NCI-H1417 treated with DMSO at 0.1 percent for 48 hours (cell line): Measurements from ENCODE around the gene EPHB1.

Experiments used
- DNase-seq: peaks from one replicate; lab custom pipeline; 2025; lab: John Stamatoyannopoulos, UW

The EPHB1 gene

DNA sequence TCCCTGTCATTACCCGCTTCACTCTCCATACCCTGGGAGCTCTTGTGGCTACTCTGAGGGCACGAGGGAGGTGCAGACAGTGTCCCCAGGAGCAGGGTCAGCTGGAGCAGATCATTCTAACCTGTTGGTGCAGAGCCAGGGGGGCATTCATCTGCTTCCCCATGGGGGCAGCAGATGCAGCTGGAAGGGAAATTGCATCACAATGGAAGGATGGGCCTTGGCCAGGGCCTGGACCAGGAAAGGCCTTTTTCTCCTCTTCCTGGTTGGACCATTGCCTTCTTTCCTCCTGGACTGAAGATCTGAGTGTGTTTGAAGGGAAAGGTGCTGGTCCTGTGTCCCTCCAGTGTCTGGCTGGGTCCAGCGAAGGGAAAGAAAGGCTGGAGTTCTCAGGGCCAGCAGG is 55.7 kb downstream of the EPHB1 start:
- DNase-seq: no peak

DNA sequence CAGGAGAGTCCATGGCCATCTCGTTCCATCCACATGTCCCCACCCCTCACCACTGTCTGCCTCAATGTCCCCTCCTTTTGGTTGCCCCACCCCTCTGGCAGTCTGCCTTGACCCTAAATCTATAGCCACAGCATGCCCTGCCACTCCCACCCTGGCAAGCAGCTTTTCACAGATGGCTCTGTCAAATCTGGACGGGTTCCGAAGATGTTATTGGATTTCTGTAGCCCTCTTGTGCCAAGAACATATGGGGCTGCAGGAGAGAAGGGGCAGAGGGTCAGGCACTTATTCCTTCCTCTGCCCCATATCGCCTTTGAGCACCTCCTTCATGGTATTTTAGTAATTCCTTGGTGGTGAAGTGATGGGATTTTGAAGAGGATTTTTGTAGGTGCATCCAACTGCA is 57.1 kb downstream of the EPHB1 start:
- DNase-seq: no peak

DNA sequence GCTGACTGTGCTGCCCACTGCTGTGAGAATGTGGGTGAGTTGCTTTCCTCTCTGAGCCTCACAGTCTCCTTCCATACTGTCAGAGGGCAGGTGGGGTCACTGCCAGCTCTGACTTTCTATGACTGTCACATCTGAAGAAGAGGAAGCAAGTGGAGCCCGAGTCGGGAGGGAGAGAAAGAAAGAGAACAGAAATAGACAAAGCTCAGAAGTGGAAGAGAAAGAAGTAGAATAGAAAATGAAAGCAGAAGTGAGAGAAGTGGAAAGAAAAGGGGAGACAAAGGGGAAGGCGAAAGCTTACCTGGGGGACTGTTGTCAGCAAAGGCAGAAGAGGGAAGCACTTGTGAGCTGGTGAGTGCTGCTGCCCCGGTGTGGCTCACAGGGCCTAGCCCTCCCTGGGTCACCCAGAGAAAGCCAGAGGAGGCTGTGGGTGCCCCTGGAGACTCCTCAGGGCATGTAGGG is 57.9 kb downstream of the EPHB1 start:
- no peak for DNase-seq

DNA sequence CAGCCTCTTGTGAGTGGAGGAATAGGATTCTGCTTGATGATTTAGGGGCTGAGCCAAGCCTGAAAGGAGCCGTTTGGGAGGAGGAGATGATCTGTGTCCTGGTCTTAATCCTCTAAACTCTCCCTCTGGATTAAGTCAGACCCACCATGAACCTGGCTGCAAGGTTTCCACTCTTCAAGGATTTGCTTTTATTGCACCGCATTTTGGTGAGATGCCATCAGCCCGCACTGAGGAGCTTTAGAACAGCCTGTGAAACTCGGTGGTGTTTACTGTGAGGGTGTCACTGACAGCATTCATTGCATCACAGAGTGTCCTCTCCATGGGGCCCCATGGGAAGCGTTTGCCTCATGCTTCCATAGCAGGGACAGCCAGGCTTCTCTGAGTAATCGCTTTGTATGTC is 59.2 kb downstream of the EPHB1 start:
- no peak for DNase-seq

DNA sequence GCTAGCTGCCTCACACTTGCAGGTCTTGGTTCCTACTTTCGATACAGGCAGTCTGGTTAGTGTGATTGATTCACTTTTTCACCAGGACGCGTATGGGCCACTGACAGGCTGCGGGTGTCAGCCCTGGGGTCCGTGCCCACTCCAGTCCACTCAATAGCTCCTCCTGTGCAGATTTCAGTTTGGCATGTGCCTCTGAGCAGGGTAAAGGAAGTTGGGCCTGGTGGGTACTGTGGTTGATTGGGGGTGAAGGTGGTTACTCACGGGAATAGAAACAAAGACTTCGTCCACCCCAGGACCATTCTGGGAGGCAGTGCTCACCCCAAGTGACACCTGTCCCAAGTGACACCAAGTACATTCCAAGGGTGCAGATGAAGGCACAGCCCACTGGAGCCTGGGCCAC is 62.3 kb downstream of the EPHB1 start:
- DNase-seq: no peak

DNA sequence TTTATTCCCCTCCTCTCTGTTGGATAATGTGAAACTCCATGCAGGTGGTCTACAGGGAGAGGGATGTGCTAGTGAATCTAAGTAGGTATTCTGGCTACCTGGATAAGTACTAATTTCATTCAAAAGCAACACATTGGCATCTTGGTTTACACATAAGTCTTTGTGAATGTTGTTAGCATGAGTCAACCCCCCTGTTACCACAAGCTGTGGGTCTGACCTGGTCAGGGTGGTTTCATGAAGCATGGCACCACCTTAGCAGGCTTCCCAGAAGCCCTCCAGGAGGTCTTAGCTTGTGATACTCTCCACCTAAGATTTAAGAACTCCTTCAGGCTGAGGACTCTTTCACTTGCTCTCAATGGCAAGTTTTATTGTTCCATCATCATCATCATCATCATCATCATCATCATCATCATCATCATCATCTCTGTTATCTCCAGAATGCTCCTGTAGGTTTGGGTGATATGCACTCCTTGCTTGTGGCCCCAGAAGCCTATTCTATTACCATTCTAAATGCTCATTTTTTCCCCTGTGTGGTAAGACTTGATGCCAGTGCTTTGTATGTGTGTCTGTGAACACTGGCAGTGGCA is 62.8 kb downstream of the EPHB1 start:
- DNase-seq: no peak

DNA sequence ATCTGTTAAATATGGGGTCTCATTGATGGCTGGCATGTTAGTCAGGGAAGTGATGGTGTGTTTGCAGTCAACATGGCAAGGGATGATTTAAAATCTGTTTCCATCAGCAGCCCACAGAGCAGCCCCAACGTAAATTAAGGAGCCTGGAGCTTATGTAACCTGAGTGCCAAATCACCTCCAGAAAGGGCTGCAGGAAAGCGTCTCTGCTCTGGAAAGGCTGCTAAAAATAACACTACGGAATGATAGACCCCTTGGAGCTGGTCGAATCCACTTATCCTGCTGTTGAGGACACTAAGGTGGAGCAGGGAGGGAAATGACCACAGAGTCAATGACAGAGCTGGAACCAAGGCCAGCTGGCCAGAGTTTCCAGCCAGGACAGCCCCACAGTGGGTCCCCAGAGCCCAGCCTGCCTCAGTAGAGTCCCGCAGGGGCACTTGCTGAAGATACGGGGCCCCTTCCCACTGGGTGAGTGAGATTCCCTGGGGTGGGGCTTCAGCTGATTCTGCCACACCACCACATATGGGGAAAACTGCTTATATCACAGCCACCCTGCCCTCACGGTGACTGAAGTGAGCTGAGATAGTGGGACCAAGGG is 63.5 kb downstream of the EPHB1 start:
- DNase-seq: no peak

DNA sequence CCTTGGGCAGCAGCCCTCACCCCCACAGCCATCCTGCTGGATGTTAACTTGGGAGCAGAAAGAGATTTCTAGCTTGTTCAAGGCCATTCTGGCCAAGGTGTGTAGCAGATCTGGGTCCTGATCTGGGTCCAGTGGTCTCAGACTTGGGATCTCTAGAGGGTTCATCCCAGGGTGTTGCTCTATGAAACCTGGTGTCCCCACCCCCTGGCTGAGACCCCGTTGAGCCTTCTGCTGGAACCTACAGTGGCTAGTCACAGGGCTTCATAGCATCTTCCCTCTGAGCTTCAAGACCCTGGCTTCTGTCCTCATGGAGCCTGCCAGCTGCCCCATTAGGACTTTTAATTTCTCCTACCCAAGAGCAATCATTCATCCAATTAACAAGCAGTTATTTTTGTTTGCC is 64.3 kb downstream of the EPHB1 start:
- DNase-seq: no peak

DNA sequence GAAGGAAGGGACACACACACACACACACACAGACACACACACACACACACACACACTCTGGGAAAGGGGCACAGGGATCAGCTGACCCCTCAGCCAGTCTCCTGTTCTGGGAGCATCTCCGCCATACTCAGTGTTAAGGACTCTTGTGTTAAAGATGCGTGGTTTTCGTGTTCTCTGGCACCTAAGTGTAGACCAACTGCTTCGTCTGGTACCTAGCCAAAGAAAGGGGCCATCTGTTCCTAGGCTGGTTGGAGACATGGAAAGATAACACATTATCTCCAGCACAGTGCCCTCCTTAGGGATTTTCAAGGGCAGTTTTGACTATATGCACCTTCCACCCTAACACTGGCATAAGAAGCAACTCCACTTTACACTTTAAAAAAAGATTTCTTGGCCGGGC is 65.1 kb downstream of the EPHB1 start:
- no peak for DNase-seq

DNA sequence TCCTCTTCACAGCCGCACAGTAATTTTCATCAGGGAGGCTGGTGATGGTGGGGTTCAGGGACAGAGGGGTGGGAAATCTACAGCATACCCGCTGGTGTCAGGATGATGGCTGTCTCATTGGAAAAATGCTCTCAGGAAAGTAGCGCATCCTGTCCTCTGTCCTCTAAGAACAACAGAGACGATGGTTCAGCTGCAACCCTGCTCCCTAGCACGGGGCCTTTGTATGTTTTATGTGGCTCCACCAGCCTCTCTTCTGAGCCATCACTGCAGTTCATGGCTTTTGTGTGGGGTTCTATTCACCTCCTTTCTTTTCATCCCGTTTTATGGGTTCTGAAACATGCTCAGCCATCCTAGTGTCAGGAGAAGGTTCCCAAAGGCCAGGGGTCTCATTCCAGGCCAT is 68.9 kb downstream of the EPHB1 start:
- DNase-seq: no peak

DNA sequence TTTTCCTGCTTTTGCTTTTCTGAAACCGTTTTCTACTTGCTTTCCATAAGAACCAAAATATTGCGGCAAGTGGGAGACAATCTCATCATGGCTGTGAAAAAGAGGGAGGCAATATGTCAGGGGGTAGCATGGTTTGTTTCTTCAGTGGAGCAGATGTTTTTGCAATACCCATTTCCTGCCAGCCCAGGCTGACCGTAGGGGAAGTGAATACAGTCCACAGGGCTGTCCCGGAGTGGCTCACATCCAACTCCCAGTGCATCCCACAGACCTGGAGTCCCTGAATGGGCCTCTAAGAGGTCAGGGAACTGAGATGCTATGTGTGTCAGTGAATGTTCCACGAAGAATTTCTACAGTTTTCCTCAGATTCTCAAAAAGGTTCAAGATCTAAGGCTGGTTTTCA is 69.6 kb downstream of the EPHB1 start:
- no peak for DNase-seq

DNA sequence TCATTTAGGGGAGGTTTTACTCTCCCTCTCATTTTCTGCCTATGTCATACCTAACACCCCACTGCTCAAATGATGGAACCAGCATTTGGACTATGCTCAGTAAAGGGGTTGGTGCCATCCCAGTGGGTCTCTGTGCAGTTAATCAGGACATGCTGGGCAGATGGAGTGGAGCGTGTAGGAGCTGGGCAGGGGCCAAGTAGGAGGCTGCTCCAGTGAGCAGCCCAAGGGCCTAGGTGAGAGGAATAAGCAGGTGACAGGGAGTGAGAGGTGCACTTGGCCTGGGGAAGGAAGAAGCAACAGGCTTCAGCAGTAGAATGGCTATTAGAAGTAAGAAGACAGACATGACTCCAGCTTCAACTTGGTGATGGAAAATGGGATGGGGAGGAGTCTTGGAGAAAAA is 72.2 kb downstream of the EPHB1 start:
- no peak for DNase-seq

DNA sequence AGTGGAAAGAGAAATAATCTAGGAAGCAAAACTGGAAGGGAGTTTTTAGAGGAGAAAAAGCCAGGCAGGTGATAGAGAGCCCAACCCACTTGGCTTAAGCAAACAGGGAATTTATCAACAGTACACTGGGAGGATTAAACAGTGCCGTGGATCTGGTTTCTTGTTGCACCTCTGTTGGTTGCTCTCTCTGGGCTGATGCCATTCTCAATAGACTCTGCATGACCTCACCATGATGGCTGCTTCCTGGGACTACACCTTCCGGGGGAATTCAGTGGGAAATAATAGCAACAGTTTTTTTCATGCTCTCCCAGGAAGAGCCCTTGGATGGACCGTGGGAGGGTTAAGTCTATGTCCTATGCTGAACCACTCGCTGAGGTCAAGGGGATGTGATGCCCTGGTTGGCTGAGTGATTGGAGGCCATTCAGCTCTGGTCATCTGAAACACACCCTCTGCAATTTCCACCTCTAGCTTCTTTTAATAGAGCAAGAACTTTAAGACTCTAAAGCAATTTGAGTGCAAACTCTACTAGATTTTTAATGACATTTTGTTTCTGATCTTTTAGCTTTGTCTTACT is 74.2 kb downstream of the EPHB1 start:
- no peak for DNase-seq

DNA sequence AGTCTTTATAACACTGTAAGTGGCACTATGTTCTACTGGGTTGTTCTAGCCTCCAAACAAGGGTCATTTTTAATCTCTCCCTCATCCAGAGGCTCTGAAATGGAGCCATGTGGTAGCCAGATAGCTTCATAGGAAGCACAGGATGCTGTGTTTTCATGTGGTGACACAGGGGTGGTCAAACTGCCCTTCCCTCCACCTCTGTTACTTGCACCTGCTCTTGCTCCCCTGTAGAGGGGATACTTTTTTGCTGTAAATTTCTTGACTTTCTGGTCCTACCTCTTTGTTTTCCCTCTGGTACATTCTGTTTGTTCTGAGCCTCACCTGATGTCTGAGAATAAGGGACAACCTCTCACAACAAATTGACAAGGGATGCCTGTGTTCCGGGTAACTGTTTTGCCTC is 76.8 kb downstream of the EPHB1 start:
- DNase-seq: no peak

DNA sequence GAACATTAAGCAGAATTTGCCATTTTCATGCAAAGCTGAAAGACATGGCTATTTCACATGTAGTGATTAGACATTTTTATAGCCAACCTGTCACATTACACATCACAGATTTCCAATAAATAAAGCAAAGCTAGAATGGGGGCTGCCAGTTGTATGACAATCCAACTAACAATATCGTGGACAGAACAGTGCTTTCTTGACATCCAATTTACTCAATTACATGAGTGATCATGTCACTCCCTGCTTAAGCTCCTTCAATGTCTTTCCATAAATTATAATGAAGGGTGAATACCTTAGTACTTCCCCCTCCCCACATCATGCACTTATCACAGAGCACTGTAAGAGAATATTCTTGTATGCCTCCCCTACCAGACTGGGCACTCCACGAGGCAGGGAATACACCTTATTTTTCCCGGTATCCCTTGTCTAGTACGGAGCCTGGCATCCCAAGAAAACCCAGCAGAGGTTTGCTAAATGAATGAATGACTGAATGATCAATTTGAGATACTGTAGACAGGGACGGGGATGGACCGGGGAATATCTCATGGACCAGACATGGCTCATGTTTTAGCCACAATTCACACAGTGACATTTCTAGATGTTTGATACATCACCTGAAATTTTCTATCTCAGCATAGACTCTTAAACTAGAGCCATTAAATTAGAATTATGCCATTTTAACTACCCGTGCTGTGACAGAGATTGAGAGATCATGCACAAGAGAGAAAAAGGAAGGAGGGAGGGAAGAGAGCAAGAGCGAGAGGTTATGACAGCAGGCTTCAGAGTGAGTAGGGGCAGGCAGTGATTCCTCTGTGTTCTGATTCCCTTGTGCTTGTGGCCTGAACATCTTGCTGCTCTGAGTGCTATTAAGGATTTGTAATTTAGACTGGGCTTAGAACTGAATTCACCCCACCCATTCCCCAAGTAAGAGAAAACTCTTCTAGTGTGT is 77.7 kb downstream of the EPHB1 start:
- no peak for DNase-seq

DNA sequence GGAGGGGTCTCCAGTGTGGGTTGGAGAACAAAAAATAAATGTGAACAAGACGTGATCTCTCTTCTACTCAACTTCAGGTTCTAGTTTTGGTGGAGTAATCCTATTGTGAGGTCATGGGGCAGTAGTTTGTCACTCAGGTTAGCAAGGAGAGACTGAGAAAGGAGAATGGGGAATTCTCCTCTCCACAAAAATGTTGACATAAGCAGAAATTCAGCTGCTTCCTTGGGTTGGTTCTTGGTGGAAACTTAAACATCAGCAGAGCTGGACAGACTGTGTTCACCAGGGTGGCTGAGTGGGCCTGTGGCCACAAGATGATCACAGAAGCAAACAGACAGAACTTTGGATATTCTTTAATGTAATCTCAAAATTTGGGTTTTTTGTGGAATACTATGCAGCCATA is 78.7 kb downstream of the EPHB1 start:
- no peak for DNase-seq

DNA sequence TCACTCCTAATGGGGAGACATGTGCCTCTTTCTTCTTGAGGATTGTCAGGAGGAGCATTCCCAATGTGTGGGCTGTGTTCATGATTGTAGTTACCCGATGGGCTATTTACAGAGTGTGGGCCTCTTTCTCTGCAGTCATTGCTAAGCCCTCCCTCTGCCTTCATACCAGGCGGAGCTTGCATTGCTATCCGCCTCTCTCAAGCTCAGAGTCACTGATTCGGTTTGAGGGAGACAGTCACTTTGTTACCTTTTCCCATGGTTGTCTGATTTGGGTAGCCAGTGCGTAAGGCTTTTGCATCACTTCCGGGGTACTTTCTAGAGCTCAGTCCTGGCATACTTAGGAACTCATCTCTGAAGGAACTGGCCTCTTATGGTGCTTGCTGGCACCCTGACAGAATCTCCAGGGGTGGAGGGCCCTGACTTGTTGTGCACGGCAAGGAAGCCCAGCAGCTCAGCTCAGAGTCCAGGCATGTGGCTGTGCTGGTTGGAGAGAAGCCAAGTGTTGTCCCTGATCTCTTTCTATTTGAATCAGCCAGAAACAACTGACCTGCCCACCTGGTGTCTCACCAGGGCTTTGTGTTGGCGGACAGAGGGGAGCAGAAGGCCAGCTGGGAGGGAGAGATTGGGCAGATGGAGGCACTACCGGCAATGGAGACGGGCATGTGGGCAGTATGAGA is 79.8 kb downstream of the EPHB1 start:
- DNase-seq: no peak

DNA sequence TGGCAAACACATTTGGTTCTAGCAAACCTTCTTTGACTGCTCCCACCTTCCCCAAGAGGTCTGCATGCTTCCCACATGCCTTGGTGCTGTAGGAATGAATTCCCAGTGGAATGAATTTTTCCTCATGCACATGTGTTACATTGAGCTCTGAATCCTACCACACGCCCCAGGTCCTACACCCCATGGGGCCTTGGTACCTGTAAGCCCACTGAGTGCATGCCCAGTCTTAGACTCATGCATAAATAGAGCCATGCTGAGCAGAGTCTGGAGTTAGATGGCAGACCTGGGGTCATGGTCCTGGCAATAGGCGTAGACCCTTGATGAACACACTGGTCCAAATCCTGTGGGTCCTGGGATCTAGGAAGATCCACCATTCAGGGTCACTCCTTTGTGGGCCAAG is 81.8 kb downstream of the EPHB1 start:
- no peak for DNase-seq

DNA sequence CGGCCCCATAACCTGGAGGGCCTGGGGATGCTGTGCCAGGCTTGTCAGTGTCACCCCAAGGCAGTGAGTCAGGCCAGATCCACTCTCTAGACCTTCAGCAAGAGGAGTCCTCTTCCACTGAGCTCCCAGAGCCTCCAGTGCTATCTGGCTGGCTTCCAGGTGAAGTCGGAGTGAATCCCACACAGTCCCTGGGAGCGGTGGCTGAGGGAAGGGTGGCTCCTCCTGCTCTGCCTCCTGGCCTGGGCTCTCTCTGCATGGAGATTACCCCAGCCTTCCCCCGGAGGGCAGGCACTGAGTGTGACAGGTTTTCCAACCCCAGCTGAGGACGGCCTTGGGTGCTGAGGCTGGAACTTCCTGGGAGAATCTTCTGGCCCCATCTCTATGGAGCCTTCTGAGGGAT is 82.7 kb downstream of the EPHB1 start:
- no peak for DNase-seq

DNA sequence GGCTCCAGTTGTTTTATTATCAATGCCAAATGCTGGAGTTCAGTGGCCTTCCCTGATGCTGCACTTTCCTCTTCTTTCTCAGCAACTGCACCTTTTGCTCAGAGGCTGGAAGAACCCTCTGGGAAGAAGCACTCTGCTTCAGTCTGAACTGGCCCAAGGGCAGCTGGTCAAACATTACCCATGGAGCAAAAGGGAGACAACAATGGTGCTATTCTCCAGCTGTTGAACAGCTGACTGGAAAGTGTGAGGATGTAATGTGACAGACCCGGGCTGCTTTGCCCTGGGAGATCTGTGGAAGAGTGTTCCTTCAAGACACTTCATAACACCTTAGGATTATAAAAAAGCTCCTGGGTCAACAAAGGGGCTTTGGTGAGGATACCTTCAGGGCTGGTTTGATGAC is 84.9 kb downstream of the EPHB1 start:
- DNase-seq: peak; percentile 12

DNA sequence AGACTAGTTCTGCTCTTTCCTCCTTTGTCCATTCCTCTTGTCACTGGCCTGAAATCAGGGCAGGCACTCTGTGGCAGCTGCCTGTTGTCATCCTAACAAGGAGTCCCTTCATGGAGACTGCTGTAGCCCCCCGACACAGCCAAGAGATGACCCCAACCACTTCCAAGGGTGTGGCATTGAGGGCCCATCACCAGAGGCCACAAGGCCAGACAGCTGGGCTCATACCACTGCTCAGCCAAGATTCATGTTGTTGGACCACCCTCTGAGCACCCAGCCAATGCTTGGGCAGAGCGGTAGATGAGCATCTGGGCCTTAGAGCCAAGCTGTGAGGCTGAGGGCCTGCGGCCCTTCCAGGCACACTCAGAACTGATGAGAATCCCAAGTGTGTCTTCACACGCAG is 85.4 kb downstream of the EPHB1 start:
- no peak for DNase-seq

DNA sequence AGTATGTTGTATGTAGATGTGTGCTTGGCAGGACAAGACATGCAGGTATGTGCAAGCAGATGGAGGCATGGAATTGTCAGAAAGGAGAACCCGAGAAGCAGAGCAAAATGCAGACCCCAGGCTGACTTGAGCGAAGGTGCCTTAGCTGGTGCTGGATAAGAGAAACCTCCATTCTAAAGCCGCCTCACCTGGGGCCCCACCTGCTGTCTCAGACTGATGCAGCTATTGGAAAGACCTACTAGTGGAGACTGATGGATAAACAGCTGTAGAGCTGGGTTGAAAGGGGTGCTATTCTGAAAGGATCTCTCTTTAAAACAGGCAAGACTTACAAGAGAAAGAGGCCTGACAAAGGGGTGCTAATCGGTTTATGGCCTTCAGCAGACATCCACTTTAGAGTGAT is 86.2 kb downstream of the EPHB1 start:
- DNase-seq: no peak
